Keratinocyte (primary cell): ENCODE results near the gene TGFBI. TPM values are rescaled to one million over a fixed set of nuclear protein-coding genes. Genes with fewer than 3 reads are reported as not detected.

Source experiments
- DNase-seq: peaks from one replicate; pipeline ENCODE4 v3.0.0-alpha.2; 2011; ENCODE audit warnings: low read depth, missing footprints, low spot score
- FAIRE-seq: peaks from 2 replicates; lab custom pipeline; 2011; peaks lifted over from hg19 to GRCh38; lab: Jason Lieb, UNC
- H2AFZ ChIP-seq: 2 replicates; pipeline ENCODE4 v1.6.0; 2012; ENCODE audit warnings: low read length, control low read depth, inconsistent platforms; ENCODE audit not compliant: control insufficient read depth
- H3K27ac ChIP-seq: 2 replicates; pipeline ENCODE4 v1.5.1; 2011; ENCODE audit warnings: low read length; ENCODE audit not compliant: control insufficient read depth, insufficient read depth
- H3K27me3 ChIP-seq: 3 replicates; pipeline ENCODE4 v1.6.0; 2011; ENCODE audit warnings: low read length; ENCODE audit not compliant: control insufficient read depth, insufficient read depth; ENCODE audit errors: extremely low read depth
- H3K36me3 ChIP-seq, 2 experiments: 2 replicates in 1 of 2; 3 replicates in 1 of 2; pipeline ENCODE4 v1.5.1; 2011; ENCODE audit warnings: low read length in 2 of 2, mild to moderate bottlenecking in 1 of 2; ENCODE audit not compliant: control insufficient read depth in 2 of 2, insufficient read depth in 2 of 2; ENCODE audit errors: extremely low read depth in 1 of 2
- H3K4me1 ChIP-seq: 3 replicates; pipeline ENCODE4 v1.5.1; 2011; ENCODE audit warnings: low read length; ENCODE audit not compliant: control insufficient read depth, insufficient read depth; ENCODE audit errors: extremely low read depth
- H3K4me2 ChIP-seq: 3 replicates; pipeline ENCODE4 v1.6.0; 2011; ENCODE audit warnings: low read depth, low read length; ENCODE audit not compliant: control insufficient read depth, insufficient read depth; ENCODE audit errors: extremely low read depth
- H3K4me3 ChIP-seq, 3 experiments: fragments of 200-600 bp in 1 of 3; sonication (generic) in 1 of 3; 2 replicates in 2 of 3; 3 replicates in 1 of 3; pipeline ENCODE4 v1.5.1; 2011 to 2016; ENCODE audit warnings: low read length in 3 of 3, mild to moderate bottlenecking in 3 of 3, control low read depth in 2 of 3, inconsistent platforms in 1 of 3, low read depth in 1 of 3, mixed read lengths in 1 of 3, mixed run types in 1 of 3, moderate library complexity in 1 of 3; ENCODE audit not compliant: control insufficient read depth in 2 of 3, insufficient read depth in 2 of 3; ENCODE audit errors: extremely low read depth in 1 of 3
- H3K79me2 ChIP-seq: 2 replicates; pipeline ENCODE4 v1.6.0; 2012; ENCODE audit warnings: low read length; ENCODE audit not compliant: control insufficient read depth, insufficient read depth
- H3K9ac ChIP-seq: 3 replicates; pipeline ENCODE4 v1.6.0; 2011; ENCODE audit warnings: low read length; ENCODE audit not compliant: control insufficient read depth, insufficient read depth; ENCODE audit errors: extremely low read depth
- H3K9me1 ChIP-seq: 3 replicates; pipeline ENCODE4 v1.6.0; 2011; ENCODE audit warnings: low read length; ENCODE audit not compliant: control insufficient read depth, insufficient read depth; ENCODE audit errors: extremely low read depth
- H3K9me3 ChIP-seq: 2 replicates; pipeline ENCODE4 v1.5.1; 2012; ENCODE audit warnings: low read depth, low read length; ENCODE audit not compliant: control insufficient read depth
- H4K20me1 ChIP-seq: 3 replicates; pipeline ENCODE4 v1.6.0; 2011; ENCODE audit warnings: low read length; ENCODE audit not compliant: control insufficient read depth, insufficient read depth; ENCODE audit errors: extremely low read depth
- CTCF ChIP-seq, 3 experiments: IDR thresholded peaks in 1 of 3; conservative IDR thresholded peaks in 1 of 3; optimal IDR thresholded peaks in 1 of 3; 2 replicates in 2 of 3; 3 replicates in 1 of 3; pipeline versions ENCODE3 to v1.5.1; 2011; ENCODE audit warnings: low read length in 3 of 3, mild to moderate bottlenecking in 3 of 3, moderate library complexity in 2 of 3, control low read depth in 1 of 3, inconsistent platforms in 1 of 3; ENCODE audit not compliant: insufficient read depth in 2 of 3; ENCODE audit errors: extremely low read depth in 1 of 3
- EZH2 ChIP-seq: IDR thresholded peaks from one replicate; pipeline ENCODE4 v1.6.1; 2012; ENCODE audit warnings: inconsistent platforms, mild to moderate bottlenecking, low read length, moderate library complexity
- dilution Hi-C: fragments of 300-500 bp; cut with MboI; formaldehyde crosslinking; loops from one replicate; pipeline ENCODE4 v1.7.0; 2020; ENCODE audit warnings: low sequenced_read_pairs; ENCODE audit not compliant: extremely low pct_ligation_motif_present
- polyA plus RNA-seq, 5 experiments: library from polyadenylated mRNA; depleted of rRNA in 3 of 5; stranded (reverse) in 3 of 5; stranded (forward) in 1 of 5; unstranded in 1 of 5; fragments of >200 nt; gene quantifications; 1 replicate in 1 of 5; 2 replicates in 3 of 5; 3 replicates in 1 of 5; pipeline versions ENCODE4 v1.2.1 to v1.2.3, GENCODE V29; 2011 to 2012; ENCODE audit warnings: missing spikeins in 2 of 5, low read depth in 1 of 5, low replicate concordance in 1 of 5

TGFBI gene
- polyA plus RNA-seq, 1 donor (not counting 4 experiments of a cell fraction or from before 2014, with no cell fraction given): 270 TPM

- H3K9me3 ChIP-seq: no peaks in the 10 kb centered on the region
- no peak overlapping the region for H2AFZ ChIP-seq
- H3K4me3 ChIP-seq: no peak overlapping the region
- no peaks in the 10 kb centered on the region for H4K20me1 ChIP-seq
- H3K36me3 ChIP-seq: peaks cover 34 to 37% of the 10 kb centered on the region in 2 experiments
- TF ChIP-seq CTCF (optimal IDR thresholded peaks at IDR 0.05 in 1 of 3, IDR thresholded peaks at IDR 0.05 in 1 of 3, conservative IDR thresholded peaks at IDR 0.05 in 1 of 3; ENCODE audit: extremely low read depth in 1 of 3, insufficient read depth in 2 of 3, low read length in 3 of 3) (peak; percentile 62 to 75 (median 70)), EZH2 (no peak)
- no peak overlapping the region for H3K9ac ChIP-seq
- FAIRE-seq (peak; percentile 81), DNase-seq (peak; percentile 38)
- H3K27me3 ChIP-seq: no peaks in the 10 kb centered on the region
- dilution Hi-C loops: no loop called here
- no peak overlapping the region for H3K27ac ChIP-seq
- H3K4me1 ChIP-seq: no peaks in the 10 kb centered on the region
- no peaks in the 10 kb centered on the region for H3K9me1 ChIP-seq
- no peak overlapping the region for H3K4me2 ChIP-seq
- H3K79me2 ChIP-seq: no peaks in the 10 kb centered on the region
Observed at GRCh38 chr5:136062366-136063274, 33.8 kb downstream of the TGFBI start.

DNA sequence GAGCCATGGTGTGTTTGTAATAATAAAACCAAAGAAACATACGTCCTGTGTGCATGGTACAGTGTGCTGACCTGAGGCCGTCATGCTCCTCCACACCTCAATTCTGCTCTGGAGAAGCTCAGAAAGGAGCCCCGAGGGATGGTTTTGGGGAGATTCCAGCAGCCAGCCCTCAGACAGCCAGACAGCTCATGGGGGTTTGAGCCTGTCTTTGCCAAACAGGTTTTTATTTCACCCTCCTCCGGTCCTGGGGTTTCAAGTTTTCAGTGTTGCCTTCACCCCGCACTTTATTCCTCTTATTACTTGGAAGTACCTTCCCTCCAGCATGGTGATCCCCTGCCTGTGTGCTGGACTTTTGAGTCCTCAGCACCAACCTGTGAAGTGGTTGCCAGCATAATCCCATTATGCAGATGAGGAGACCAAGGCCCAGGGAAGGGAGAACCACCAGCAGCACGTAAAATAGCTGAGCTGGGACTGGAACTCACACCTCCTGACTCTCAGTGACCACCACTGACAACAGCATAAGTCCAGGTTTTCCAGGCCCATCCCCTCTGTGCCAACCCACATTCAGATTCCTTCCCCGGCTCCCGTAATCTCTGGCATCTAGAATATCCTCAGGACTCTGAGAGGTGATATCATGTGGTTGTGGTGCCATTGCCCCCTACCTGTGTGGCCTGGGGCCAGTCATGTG is 35.1 kb downstream of the TGFBI start:
- H3K27ac ChIP-seq: no peak overlapping the region

More for the DNA sequence above, 35.1 kb downstream of the TGFBI start:
- dilution Hi-C loops: no loop called here
- no peaks in the 10 kb centered on the region for H3K9me1 ChIP-seq
- H3K27me3 ChIP-seq: no peaks in the 10 kb centered on the region
- no peaks in the 10 kb centered on the region for H3K9me3 ChIP-seq
- no peak for FAIRE-seq
- no peak overlapping the region for H3K9ac ChIP-seq
- H3K36me3 ChIP-seq: peaks cover 32% of the 10 kb centered on the region in 2 experiments
- no peak for TF ChIP-seq EZH2
- no peaks in the 10 kb centered on the region for H3K4me1 ChIP-seq
- H4K20me1 ChIP-seq: no peaks in the 10 kb centered on the region
- no peak overlapping the region for H3K4me3 ChIP-seq
- no peak for DNase-seq
- no peak overlapping the region for H2AFZ ChIP-seq
- H3K4me2 ChIP-seq: no peak overlapping the region
- H3K79me2 ChIP-seq: no peaks in the 10 kb centered on the region
